ENCODE data around the gene PEX14.

Gene PEX14

GRCh38 chr1:10575616-10576015, 100.9 kb downstream of the PEX14 start:
- CTCF ChIA-PET = interaction anchor here (1.3 kb wide), 1 partner anchor 294 kb away, joined by 3 read pairs; no protein-coding TSS in a partner anchor
- no peak for DNase-seq
- Mint-ChIP-seq H3K36me3 (no peaks in the 10 kb centered on the region), H3K4me3 (no peak overlapping the region), H3K27me3 (no peaks in the 10 kb centered on the region), H3K27ac (no peak overlapping the region), H3K9me3 (no peaks in the 10 kb centered on the region), H3K4me1 (no peaks in the 10 kb centered on the region)

- Mint-ChIP-seq H3K9me3 (no peaks in the 10 kb centered on the region), H3K27me3 (no peaks in the 10 kb centered on the region), H3K4me1 (no peaks in the 10 kb centered on the region), H3K27ac (no peak overlapping the region), H3K4me3 (no peak overlapping the region), H3K36me3 (no peaks in the 10 kb centered on the region)
- DNase-seq = no peak
- CTCF ChIA-PET = no interaction called here
Observed at GRCh38 chr1:10578070-10578469, 103.3 kb downstream of the PEX14 start.

GRCh38 chr1:10583641-10584040, 108.9 kb downstream of the PEX14 start:
- CTCF ChIA-PET = interaction anchor here (1.0 kb wide), 1 partner anchor 23 kb away, joined by 3 read pairs; no protein-coding TSS in a partner anchor
- no peak overlapping the region for H3K4me3 Mint-ChIP-seq
- no peaks in the 10 kb centered on the region for H3K9me3 Mint-ChIP-seq
- H3K27ac Mint-ChIP-seq = no peak overlapping the region
- peaks cover 6% of the 10 kb centered on the region for H3K4me1 Mint-ChIP-seq
- H3K36me3 Mint-ChIP-seq = no peaks in the 10 kb centered on the region
- no peaks in the 10 kb centered on the region for H3K27me3 Mint-ChIP-seq
- no peak for DNase-seq

GRCh38 chr1:10585242-10585641, 110.5 kb downstream of the PEX14 start:
- CTCF ChIA-PET = interaction anchor here (0.6 kb wide), 1 partner anchor 78 kb away, joined by 3 read pairs; no protein-coding TSS in a partner anchor
- no peak overlapping the region for H3K4me3 Mint-ChIP-seq
- no peaks in the 10 kb centered on the region for H3K27me3 Mint-ChIP-seq
- H3K27ac Mint-ChIP-seq = no peak overlapping the region
- H3K36me3 Mint-ChIP-seq = no peaks in the 10 kb centered on the region
- DNase-seq = no peak
- peaks cover 6% of the 10 kb centered on the region for H3K4me1 Mint-ChIP-seq
- no peaks in the 10 kb centered on the region for H3K9me3 Mint-ChIP-seq

GRCh38 chr1:10586125-10586524, 111.4 kb downstream of the PEX14 start:
- CTCF ChIA-PET = no interaction called here
- no peaks in the 10 kb centered on the region for H3K36me3 Mint-ChIP-seq

GRCh38 chr1:10588640-10589039, 113.9 kb downstream of the PEX14 start:
- no peak for DNase-seq
- CTCF ChIA-PET = interaction anchor here (0.7 kb wide), 1 partner anchor 15 kb away, joined by 3 read pairs; no protein-coding TSS in a partner anchor
- H3K27ac Mint-ChIP-seq = no peak overlapping the region

More at GRCh38 chr1:10586125-10586524, 111.4 kb downstream of the PEX14 start:
- no peak for DNase-seq
- Mint-ChIP-seq H3K27me3 (no peaks in the 10 kb centered on the region), H3K4me1 (peaks cover 6% of the 10 kb centered on the region), H3K4me3 (no peak overlapping the region), H3K9me3 (no peaks in the 10 kb centered on the region), H3K27ac (no peak overlapping the region)

GRCh38 chr1:10589074-10589473, 114.3 kb downstream of the PEX14 start:
- H3K27me3 Mint-ChIP-seq = no peaks in the 10 kb centered on the region
- CTCF ChIA-PET = no interaction called here

More at GRCh38 chr1:10588640-10589039, 113.9 kb downstream of the PEX14 start:
- Mint-ChIP-seq H3K4me1 (peaks cover 6% of the 10 kb centered on the region), H3K9me3 (no peaks in the 10 kb centered on the region), H3K27me3 (no peaks in the 10 kb centered on the region), H3K36me3 (no peaks in the 10 kb centered on the region), H3K4me3 (no peak overlapping the region)

GRCh38 chr1:10591010-10591409, 116.3 kb downstream of the PEX14 start:
- Mint-ChIP-seq H3K27ac (no peak overlapping the region), H3K4me1 (peaks cover 4% of the 10 kb centered on the region), H3K4me3 (no peak overlapping the region), H3K27me3 (no peaks in the 10 kb centered on the region), H3K9me3 (no peaks in the 10 kb centered on the region), H3K36me3 (no peaks in the 10 kb centered on the region)
- CTCF ChIA-PET = no interaction called here
- no peak for DNase-seq

More at GRCh38 chr1:10589074-10589473, 114.3 kb downstream of the PEX14 start:
- no peaks in the 10 kb centered on the region for H3K9me3 Mint-ChIP-seq
- DNase-seq = no peak
- H3K4me1 Mint-ChIP-seq = peaks cover 4% of the 10 kb centered on the region
- H3K27ac Mint-ChIP-seq = no peak overlapping the region
- no peak overlapping the region for H3K4me3 Mint-ChIP-seq
- H3K36me3 Mint-ChIP-seq = no peaks in the 10 kb centered on the region

GRCh38 chr1:10592373-10592772, 117.6 kb downstream of the PEX14 start:
- Mint-ChIP-seq H3K36me3 (no peaks in the 10 kb centered on the region), H3K27me3 (no peaks in the 10 kb centered on the region), H3K4me1 (peaks cover 4% of the 10 kb centered on the region), H3K9me3 (no peaks in the 10 kb centered on the region), H3K4me3 (no peak overlapping the region), H3K27ac (no peak overlapping the region)
- no peak for DNase-seq
- CTCF ChIA-PET = no interaction called here

- DNase-seq = no peak
- Mint-ChIP-seq H3K27ac (no peak overlapping the region), H3K9me3 (no peaks in the 10 kb centered on the region), H3K36me3 (no peaks in the 10 kb centered on the region), H3K4me3 (no peak overlapping the region), H3K4me1 (peaks cover 4% of the 10 kb centered on the region), H3K27me3 (no peaks in the 10 kb centered on the region)
- CTCF ChIA-PET = no interaction called here
Observed at GRCh38 chr1:10593750-10594149, 119.0 kb downstream of the PEX14 start.

- no peaks in the 10 kb centered on the region for H3K9me3 Mint-ChIP-seq
Observed at GRCh38 chr1:10594595-10595223, 120.0 kb downstream of the PEX14 start.

GRCh38 chr1:10596780-10597179, 122.0 kb downstream of the PEX14 start:
- H3K27me3 Mint-ChIP-seq = no peaks in the 10 kb centered on the region
- no peak for DNase-seq
- no peak overlapping the region for H3K4me3 Mint-ChIP-seq
- CTCF ChIA-PET = no interaction called here
- H3K36me3 Mint-ChIP-seq = peaks cover 3% of the 10 kb centered on the region
- no peaks in the 10 kb centered on the region for H3K9me3 Mint-ChIP-seq
- no peaks in the 10 kb centered on the region for H3K4me1 Mint-ChIP-seq
- H3K27ac Mint-ChIP-seq = no peak overlapping the region

More at GRCh38 chr1:10594595-10595223, 120.0 kb downstream of the PEX14 start:
- Mint-ChIP-seq H3K4me1 (peaks cover 4% of the 10 kb centered on the region), H3K36me3 (no peaks in the 10 kb centered on the region), H3K27me3 (no peaks in the 10 kb centered on the region), H3K27ac (no peak overlapping the region), H3K4me3 (no peak overlapping the region)
- DNase-seq = no peak
- CTCF ChIA-PET = no interaction called here

- no peak for DNase-seq
- Mint-ChIP-seq H3K27ac (peak overlapping the region; percentile 38), H3K9me3 (no peaks in the 10 kb centered on the region), H3K4me1 (no peaks in the 10 kb centered on the region), H3K4me3 (no peak overlapping the region), H3K27me3 (no peaks in the 10 kb centered on the region), H3K36me3 (peaks cover 3% of the 10 kb centered on the region)
- CTCF ChIA-PET = no interaction called here
Observed at GRCh38 chr1:10597492-10598388, 123.0 kb downstream of the PEX14 start.

- no peaks in the 10 kb centered on the region for H3K4me1 Mint-ChIP-seq
- no peak for DNase-seq
- H3K27me3 Mint-ChIP-seq = no peaks in the 10 kb centered on the region
- H3K36me3 Mint-ChIP-seq = peaks cover 3% of the 10 kb centered on the region
- CTCF ChIA-PET = no interaction called here
- no peaks in the 10 kb centered on the region for H3K9me3 Mint-ChIP-seq
- no peak overlapping the region for H3K4me3 Mint-ChIP-seq
- peak overlapping the region; percentile 38 for H3K27ac Mint-ChIP-seq
Observed at GRCh38 chr1:10598389-10598702, 123.6 kb downstream of the PEX14 start.

All from activated naive CD4-positive, alpha-beta T cell treated with anti-CD3 and anti-CD28 coated beads, Interleukin-2, amount 10 ng/mL, durations not matched to agents 7 days and 5 days (primary cell).